GM13976 (cell line): ENCODE data around the gene MRPL51.
"Not testable (repeated sequence)": the region's sequence is repeated elsewhere in the genome, so short reads cannot be mapped to it uniquely, and the experiment has no call there.

Experiments
- DNase-seq: peaks from one replicate; pipeline ENCODE4 v3.0.0; 2012; ENCODE audit warnings: low spot score
- CTCF ChIP-seq: IDR thresholded peaks from 2 replicates; pipeline ENCODE4 v1.5.1; 2012; ENCODE audit warnings: borderline replicate concordance, mild to moderate bottlenecking; ENCODE audit not compliant: insufficient read depth; ENCODE audit errors: extremely low read depth, missing control alignments, control extremely low read depth
- in situ Hi-C: fragments of 300-500 bp; cut with MboI; formaldehyde crosslinking; loops from one replicate; pipeline ENCODE4 v1.12.0; 2022; ENCODE audit warnings: low sequenced_read_pairs, mixed read lengths, inconsistent platforms; ENCODE audit not compliant: unreplicated experiment

The MRPL51 gene

GRCh38 chr12:6539314-6539682 is 46.2 kb upstream of the MRPL51 start:
- DNase-seq = no peak
- in situ Hi-C loops = no loop called here
- no peak for TF ChIP-seq CTCF

GRCh38 chr12:6538420-6539313 is 45.6 kb upstream of the MRPL51 start:
- DNase-seq = no peak
- in situ Hi-C loops = no loop called here
- TF ChIP-seq CTCF = no peak

GRCh38 chr12:6537580-6538419 is 44.7 kb upstream of the MRPL51 start:
- in situ Hi-C loops = not testable (repeated sequence)
- TF ChIP-seq CTCF = peak; percentile 73
- peak; percentile 70 for DNase-seq

- TF ChIP-seq CTCF = no peak
- in situ Hi-C loops = no loop called here
- DNase-seq = no peak
These were observed 44.0 kb upstream of the MRPL51 start for GRCh38 chr12:6536894-6537579.

GRCh38 chr12:6535960-6536847 is 43.1 kb upstream of the MRPL51 start:
- no peak for DNase-seq
- in situ Hi-C loops = no loop called here
- no peak for TF ChIP-seq CTCF

- in situ Hi-C loops = no loop called here
- TF ChIP-seq CTCF = no peak
- no peak for DNase-seq
These were observed 42.6 kb upstream of the MRPL51 start for GRCh38 chr12:6535697-6535946.
